GDM1 (cell line): Measurements from ENCODE around the gene POLRMT.
"Not testable (repeated sequence)": the region's sequence is repeated elsewhere in the genome, so short reads cannot be mapped to it uniquely, and the experiment has no call there.

Experiments
- DNase-seq: peaks from one replicate; lab custom pipeline; 2025; lab: John Stamatoyannopoulos, UW

POLRMT gene

DNA sequence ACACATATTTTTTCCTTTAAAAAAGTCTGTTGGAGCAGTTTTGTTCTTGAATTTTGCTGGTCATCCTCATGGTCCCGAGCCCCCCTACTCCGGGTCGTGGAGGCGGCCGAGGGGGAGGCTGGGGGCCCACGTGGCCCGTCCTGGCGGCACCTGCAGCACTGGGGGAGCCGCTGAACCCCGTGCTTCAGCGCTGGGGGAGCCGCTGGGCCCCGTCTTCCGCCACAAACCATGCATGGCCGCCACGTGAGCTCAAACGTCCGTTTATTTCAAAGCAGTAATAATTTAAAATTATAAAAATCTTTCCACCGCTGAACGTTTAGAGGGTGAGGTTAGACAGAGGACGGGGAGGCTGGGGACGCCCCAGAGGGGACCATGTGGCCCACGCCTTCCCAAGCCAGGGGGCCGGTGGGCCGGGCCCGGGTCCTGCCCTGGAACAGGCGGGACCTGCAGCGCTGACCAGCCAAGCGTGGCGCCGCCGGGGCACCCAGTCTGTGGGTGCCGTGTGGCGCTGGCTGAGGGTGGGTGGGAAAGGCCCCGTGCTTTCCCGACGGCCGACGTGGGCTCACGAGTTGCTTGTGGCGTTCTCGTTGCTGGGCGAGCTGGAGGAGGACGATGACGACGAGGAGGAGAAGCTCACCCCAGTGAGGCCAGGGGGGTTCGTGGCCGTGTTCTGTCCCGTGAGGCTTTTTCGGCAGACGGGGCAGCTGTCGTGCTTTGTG lies 14.4 kb upstream of the POLRMT start:
- no peak for DNase-seq

DNA sequence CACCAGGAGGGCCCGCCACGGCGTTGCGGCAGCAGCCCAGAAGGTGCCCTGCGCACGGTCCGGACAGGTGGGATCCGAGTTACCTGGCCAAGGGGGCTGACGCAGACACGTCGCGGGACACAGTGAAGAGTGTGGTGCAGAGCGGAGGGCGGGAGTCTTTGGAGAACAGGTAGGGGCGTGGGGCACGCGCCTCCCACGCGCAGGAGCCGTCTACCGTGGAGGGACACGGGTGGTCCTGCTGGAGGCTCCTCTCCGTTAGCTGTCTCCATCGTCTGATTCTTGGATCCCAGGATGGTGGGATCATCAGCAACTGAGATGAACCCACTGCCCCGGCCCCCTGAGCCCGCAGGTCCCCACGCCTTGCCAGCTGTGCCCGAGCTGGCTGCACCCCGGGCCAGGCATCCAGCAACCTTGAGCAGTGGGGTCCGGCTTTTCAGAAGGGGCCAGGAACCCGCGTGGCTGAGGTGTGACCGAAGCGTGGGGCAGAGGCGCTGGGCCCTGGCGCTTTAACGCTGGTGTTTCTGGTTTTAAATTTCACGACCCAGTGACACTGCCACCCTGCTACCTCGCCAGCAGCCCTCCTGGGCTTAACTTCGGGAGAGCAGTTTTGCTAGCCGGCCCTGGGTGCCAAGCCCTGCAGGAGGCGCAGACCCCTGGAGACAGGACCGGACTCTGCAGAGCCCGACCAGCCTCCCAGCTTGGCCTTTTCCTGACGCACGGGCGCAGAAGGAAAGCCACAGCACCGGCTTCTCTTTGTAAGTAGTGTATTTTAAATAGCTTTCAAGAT lies 13.6 kb upstream of the POLRMT start:
- DNase-seq: no peak

DNA sequence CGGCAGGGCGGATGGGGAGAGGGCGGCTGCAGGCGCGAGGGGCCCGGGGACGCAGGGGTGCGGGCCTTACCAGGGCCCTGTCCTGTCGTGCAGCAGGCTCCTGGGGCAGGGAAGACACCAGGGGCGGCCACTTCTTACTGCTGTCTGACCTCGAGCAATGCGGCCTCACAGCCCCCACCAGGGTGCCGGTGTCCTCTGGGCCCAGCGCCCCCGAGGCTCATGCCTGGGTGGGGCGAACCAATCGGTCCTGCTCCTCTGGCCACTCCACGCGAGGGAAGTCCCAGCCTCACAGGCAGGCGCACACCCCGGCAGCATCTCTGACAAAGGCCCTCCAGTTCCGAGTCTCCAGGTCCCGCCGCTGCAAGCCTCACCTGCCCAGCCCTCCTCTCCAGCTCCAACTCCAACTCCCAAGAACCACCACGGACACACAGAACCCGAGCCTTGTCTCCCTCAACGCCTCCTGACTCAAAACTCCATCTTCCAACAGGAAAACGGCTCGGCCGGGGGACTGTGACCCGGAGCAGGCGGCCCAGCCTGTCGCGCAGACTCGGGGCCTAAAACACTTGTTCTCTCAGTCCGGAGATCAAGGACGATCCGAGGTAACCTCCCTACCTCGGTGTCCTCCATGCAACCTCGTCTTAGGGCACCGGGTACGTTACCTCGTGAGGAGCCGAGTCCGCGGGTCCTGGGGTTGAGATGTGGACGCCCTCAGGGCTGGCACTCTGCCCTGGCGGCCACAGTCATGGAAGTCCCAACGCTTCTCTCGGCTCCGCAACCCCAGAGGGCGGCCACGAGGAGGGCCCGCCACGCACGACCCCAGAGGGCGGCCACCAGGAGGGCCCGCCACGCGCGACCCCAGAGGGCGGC lies 12.8 kb upstream of the POLRMT start:
- DNase-seq: no peak

DNA sequence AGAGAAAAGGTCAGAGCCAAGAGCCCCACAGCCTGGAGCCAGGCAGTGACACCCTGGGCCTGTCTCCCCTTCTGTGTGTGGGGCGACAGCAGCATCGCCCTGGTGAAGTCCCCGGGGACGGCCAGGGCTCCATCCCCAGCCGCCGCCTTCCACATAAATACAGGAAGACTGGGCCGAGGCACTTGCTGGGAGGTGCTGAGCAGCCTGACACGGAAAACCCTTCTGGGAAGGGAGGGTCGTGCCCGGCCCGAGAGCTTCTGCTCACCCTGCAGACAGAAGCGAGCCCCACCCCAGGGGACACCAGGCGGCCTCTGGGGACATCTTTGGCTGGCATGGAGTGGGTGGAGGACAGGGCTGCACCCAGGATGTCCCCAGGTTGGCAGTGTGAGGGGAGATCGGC lies 11.5 kb upstream of the POLRMT start:
- no peak for DNase-seq

DNA sequence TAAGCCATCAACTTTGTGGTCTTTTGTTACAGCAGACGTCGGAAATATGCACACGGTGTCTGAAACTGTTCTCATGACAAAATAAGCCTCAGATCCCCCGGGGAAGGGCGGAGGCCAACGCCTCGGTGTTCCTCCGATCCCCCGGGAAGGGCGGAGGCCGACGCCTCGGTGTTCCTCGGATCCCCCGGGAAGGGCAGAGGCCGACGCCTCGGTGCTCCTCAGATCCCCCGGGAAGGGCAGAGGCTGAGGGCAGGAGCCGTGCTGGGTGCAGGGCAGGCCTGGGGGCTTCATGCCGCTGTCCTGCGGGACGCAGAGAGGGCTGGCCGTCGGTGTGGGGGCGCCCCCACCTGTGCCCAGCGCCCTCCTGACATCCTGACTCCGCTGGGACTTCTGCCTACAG lies 11.0 kb upstream of the POLRMT start:
- no peak for DNase-seq

DNA sequence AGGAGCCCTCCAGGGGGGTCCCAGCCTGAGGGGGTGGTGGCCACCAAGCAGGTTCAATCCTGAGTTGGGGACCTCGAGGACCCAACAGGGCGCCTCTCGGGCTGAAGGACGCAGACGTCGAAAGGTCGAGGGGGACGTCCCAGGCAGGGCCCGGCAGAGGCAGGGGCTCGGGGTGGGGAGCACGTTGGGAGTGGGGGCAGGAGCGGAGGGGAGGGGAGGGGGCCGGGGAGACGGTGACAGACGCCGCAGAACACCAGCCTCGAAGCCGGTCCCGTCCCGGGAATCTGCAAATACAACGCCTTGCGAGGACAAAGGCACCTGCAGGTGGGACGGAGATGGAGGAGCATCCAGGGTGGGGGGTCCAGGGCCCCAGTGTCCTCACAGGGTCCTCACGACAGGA lies 10.4 kb upstream of the POLRMT start:
- no peak for DNase-seq

DNA sequence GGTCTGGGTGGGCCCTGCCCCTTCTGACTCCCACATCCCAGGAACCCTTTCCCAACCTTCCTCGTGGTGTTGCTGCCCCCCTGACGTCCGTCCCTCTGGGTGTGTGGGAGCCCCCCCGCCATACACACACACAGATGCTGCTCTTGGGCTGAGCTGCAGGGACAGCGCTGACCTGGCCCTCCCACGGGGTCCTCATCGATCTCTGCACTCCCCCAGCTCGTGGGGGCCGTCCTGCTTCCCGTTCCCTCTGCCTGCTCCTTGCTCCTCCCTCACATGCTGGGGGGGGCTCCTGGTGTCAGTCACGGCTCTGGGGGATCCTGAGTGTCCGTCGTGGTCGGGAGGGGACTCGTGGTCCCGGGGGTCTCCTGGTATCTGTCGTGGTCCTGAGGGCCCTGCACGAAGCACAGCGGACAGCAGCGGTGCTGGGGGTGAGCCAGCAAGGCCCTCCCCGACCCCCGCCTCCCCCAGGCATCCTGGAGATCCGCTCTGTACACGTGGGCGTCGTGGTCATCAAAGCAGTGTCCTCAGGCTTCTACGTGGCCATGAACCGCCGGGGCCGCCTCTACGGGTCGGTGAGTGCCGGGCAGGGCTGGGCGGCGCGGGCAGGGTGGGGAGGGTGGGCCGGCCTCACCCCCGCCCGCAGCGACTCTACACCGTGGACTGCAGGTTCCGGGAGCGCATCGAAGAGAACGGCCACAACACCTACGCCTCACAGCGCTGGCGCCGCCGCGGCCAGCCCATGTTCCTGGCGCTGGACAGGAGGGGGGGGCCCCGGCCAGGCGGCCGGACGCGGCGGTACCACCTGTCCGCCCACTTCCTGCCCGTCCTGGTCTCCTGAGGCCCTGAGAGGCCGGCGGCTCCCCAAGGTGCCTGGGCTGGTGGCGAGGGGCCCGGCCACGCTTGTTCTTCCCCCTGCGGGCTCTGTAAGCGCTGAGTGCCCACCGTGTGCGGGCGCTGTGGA lies 9.7 kb upstream of the POLRMT start:
- no peak for DNase-seq

DNA sequence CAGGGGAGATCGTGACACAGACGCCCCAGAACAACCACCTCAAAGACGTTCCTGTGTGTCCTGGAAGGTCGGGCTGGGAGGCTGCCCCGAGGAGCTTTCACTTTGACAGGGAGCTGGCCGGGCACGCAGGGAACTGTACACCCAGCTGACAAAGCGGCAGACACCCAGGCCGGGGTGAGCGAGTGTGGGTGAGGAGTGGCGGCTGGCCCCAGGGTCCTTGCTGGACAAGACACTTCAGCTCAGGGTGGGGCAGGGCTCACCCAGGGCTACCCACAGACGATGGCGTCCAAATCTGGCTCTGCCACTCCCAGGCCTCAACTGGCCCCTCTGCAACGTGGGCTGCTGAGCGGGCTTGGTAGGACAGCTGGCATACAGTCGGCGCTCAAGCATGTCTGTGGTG lies 8.4 kb upstream of the POLRMT start:
- DNase-seq: no peak

DNA sequence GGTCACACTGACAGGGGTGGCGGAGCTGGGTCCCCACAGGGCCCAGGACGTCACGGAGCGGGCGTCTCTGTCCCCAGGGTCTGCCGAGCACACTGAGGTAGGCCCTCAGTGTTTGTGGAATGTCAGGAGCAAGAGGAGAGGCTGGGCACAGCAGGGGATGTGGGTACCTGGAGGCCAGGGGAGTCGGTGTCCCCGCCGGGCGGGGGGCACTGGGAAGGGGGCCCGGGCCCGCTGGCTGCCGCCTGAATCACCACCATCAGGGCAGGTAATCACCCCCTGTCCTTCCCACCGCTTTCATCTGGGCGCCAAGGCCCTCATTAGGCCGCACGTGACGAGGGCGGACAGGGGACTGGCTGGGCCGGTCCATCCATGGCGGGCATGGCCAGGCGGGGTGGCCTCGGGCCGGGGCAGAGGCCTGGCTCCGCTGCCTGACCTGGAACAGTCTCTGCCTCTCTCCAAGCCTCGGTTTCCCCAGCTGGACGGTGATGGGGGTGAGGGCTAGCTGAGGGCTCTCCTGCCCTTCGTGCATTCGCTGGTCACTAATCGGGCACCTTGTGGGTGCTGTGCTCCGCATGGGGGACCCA lies 7.4 kb upstream of the POLRMT start:
- no peak for DNase-seq

DNA sequence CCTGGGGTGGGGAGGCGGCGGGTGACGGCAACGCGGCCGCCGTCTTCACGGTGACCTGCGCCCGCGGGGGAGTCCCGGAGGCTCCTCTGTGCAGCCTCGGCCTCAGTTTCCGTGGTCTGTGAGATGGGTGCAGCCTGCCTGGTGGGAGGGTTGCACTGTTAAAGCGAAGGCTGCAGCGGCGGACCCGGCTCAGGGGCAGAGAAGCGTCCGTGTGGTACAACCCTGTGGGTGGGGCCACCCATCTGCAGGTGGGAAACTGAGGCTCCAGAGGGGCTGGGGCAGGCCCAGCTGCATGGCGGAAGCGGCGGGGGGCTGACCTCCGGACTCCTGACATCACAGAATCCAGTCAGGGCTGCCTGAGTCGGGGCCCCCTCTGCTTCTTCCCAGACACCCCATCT lies 6.8 kb upstream of the POLRMT start:
- DNase-seq: no peak

DNA sequence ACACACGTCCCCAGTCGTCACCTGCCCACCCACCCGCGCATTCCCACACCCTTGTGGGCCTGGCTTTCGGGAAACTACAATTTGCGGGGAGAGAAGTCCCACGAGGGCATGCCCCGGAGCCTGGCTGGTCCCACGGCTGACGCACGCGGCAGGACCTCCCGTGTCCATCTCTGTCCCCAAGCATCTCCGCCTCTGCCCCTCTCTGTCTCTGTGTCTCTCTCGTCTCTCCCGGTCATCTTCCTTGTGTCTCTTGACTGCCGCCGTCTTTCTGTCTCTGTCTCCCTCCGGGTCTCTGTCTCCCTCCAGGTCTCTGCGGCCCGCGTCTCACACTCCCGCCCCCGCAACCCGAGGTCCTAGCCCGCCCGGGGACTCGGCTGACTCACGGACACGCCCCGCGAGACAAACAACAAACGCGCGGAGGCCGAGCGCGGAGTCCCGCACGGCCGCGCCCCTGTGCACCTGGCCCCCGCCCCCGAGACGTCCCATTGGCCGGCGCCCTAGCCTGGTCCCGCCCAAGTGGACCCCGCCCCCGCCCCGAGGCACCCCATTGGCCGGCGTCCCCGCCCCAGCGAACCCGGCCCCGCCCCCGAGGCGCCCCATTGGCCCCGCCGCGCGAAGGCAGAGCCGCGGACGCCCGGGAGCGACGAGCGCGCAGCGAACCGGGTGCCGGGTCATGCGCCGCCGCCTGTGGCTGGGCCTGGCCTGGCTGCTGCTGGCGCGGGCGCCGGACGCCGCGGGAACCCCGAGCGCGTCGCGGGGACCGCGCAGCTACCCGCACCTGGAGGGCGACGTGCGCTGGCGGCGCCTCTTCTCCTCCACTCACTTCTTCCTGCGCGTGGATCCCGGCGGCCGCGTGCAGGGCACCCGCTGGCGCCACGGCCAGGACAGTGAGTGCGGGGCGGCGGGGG lies 6.2 kb upstream of the POLRMT start, which contains the start of gene FGF22:
FGF22 (plus strand) TSS at position 627 of the 908 bp plus-strand sequence; CDS start at position 674, 47 bp downstream.
- peak; percentile 72 for DNase-seq

DNA sequence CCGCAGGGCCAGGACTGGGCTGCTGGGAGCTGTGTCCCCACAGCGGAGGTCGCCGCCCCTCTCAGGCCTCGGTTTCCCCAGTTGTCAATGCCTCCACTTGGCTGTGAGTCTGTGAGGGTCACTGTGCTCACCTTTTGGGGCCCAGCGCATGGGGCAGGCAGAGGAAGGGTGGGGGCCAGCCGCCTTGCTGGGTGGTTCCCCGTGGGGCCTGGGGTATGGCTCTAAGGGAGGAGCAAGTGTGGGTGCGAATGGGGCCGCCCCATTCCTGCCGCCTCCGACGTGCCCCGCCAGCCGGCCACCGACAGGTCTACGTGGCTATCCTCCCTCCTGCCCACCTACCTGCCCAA lies 5.5 kb upstream of the POLRMT start:
- no peak for DNase-seq

DNA sequence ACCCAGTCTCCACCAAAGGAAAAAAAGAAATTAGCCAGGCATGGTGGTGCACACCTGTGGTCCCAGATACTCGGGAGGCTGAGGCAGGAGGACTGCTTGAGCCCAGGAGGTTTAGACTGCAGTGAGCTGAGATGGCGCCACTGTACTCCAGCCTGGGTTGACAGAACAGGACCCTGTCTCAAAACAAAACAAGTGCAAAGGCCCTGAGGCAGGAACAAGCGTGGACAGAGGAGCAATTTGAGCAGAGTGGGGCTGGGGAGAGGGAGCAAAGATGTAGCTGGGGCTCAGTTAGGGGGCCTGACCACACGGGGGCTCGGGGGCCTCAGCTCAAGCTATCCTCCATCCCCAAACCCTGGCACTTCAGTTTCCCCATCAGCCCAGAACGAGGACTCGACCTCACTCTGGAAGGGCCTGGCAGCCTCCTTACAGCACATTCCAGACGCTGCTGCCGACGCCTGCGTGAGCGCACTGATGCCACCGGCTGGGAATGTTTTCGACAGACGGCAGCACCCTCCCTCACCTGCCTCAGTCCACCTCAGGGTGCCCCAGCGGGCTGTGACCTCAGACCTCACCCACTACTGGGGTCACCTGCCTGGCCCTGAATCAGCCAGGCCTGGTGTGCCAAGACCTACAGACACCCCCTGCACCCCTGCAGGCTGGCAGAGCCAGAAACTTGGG lies 1.8 kb upstream of the POLRMT start:
- DNase-seq: no peak

DNA sequence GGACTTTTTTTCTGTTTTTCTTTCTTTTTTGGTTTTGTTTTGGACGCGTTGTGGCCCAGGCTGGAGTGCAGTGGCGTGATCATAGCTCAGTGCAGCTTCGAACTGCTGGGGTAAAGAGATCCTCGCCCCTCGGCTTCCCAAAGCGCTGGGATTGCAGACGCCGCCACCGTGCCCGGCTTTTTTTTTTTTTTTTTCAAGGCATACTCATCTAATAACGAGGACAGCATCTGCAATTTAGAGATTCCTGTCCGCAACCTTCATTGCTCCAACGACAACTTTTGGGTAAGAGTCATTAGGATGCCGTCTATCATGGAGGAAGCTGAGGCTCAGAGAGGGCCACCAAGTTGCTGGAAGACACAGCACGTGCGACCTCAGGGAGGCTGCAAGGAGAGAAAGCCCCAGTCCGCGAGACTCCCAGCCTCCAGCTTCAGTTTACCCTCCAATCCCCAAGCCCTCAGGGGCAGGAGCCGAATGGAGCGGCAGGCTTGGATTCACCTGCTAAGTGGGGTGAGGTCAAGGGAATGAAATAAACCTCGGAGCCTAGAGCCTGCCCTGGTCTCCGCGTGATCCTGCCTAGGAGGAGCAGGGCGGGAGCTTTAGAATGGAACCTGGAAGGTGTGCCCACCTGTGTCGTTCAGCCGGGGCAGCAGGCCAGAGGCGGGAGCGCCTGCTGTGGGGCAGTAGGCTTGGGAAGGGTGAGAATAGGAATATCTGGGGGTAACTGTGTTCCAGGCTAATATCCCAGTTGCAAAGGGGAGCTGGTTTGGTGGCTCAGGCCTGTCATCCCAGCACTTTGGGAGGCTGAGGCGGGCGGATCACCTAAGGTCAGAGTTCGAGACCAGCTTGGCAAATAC lies 676 bp upstream of the POLRMT start:
- DNase-seq: no peak

DNA sequence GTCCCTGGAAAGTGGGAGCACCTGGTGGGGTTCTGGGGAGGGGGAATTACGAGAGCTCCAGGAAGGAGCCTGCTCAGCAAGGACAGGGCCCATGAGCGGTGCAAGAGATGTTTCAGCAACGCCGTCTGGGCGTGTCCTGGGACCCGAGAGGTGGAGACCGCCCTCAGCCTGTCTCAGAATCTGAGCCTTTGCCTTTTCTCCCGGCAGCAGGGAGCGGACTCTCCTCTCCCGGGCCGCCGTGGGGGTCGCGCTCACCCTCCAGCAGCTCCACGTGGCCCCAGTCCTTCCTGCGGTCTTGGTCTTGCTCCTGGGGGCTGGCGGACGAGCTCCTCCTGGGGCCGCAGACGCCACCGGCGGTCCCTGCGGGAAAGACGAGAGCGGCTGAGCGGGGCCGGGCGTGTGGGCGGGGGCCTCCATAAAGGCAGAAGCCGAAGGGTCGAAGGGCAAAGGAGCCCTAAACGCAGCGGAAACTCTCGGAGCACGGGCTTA lies 714 bp downstream of the POLRMT start:
- no peak for DNase-seq

DNA sequence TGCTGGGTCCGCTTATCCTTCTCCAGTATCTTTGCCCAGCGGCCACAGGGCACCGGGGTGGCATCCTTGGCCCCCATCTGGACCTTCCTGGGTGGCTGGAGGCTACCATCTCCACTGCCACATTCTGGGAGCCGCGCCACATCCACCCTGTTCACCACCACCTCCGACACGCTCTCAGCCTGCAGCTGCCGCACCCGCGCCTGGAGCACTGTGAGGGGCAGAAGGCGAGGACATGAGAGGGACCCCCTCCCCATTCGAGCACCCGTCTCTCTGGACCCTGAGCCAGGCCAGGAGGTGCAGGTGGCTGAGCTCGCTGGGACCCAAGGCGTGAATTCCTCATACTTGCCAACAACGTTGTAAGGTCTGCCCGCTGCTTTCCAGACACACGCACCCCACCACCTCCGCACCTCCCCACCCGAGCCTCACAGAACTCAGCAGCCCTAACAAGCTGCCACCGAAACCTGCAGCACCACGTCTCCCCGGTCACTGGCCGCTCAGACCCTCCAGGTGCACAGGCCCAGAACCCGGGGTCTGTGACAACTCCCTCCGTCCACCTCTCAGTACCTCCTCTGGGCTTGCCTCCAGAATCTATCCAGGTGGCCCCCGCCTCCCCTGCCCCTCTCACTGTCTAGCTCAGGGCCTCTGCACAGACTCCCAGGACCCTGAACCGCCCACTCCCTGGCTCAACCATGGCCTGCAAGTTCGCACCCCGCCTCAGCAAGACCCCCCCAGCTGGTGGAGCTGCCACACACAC lies 3.2 kb downstream of the POLRMT start:
- no peak for DNase-seq

DNA sequence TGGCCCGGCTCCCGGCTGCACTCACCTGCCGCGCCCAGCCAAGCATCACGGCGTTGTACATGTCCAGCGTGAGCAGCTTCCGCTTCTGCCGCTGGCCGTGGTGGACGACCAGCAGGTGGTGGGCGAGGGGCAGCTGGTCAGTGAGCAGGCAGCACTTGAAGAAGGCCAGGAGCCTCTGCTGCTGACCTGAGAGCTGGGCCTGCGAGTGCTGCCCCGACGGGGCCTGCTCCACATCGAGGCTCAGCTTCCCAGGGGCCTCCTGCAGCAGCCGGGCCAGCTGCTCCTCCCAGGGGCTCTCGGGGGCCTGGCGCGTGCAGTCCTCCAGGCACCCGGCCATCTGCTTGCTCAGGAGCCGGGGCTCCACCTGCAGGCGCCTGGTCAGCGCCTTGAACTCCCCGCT lies 3.8 kb downstream of the POLRMT start:
- DNase-seq: not testable (repeated sequence)

DNA sequence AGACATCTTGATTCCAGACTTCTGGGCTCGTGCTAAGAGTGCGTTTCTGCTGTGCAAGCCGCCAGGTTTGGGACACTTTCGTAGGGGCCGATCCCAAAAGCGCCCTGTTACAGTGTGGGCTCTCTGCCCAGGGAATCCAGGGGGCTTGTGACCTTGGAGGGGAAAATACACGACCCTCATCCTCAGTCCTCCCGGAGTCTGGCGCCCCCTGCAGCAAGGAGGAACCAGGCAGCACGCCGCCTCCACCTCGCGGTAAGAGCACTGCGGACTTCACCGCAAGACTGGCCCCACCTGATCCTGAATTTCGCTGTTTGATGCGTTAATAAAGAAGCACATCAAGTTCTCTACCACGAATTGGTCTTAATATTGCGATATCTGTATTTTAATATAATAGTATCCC lies 5.2 kb downstream of the POLRMT start:
- DNase-seq: no peak
